GM12874 (cell line): ENCODE data around the gene PTTG2.

ENCODE experiments used
- TF ChIP-seq, protein P1 (sequence below): IDR thresholded peaks from 2 replicates; pipeline ENCODE4 v1.5.1; 2011; ENCODE audit warnings: low read depth, mild to moderate bottlenecking, control low read depth, low read length, moderate library complexity; ENCODE audit not compliant: insufficient read depth

The PTTG2 gene

GRCh38 chr4:37991623-37992410 is 31.6 kb downstream of the PTTG2 start:
- TF ChIP-seq, protein P1, sequence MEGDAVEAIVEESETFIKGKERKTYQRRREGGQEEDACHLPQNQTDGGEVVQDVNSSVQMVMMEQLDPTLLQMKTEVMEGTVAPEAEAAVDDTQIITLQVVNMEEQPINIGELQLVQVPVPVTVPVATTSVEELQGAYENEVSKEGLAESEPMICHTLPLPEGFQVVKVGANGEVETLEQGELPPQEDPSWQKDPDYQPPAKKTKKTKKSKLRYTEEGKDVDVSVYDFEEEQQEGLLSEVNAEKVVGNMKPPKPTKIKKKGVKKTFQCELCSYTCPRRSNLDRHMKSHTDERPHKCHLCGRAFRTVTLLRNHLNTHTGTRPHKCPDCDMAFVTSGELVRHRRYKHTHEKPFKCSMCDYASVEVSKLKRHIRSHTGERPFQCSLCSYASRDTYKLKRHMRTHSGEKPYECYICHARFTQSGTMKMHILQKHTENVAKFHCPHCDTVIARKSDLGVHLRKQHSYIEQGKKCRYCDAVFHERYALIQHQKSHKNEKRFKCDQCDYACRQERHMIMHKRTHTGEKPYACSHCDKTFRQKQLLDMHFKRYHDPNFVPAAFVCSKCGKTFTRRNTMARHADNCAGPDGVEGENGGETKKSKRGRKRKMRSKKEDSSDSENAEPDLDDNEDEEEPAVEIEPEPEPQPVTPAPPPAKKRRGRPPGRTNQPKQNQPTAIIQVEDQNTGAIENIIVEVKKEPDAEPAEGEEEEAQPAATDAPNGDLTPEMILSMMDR = no peak

GRCh38 chr4:37993806-37994205 is 33.6 kb downstream of the PTTG2 start:
- TF ChIP-seq, protein P1 = no peak

GRCh38 chr4:37994569-37994968 is 34.4 kb downstream of the PTTG2 start:
- TF ChIP-seq, protein P1 = no peak

- TF ChIP-seq, protein P1 = no peak
Measured at GRCh38 chr4:37995299-37995821, 35.2 kb downstream of the PTTG2 start.

- TF ChIP-seq, protein P1 = no peak
Measured at GRCh38 chr4:37995981-37996775, 36.0 kb downstream of the PTTG2 start.

- TF ChIP-seq, protein P1 = no peak
Measured at GRCh38 chr4:37998226-37998625, 38.0 kb downstream of the PTTG2 start.

- TF ChIP-seq, protein P1 = no peak
Measured at GRCh38 chr4:37999000-37999716, 39.0 kb downstream of the PTTG2 start.
